NCI-H2107 treated with DMSO at 0.1 percent for 48 hours (cell line): ENCODE measurements around the gene INPPL1.

Experiments used
- DNase-seq: peaks from one replicate; lab custom pipeline; 2025; ENCODE audit not compliant: unreplicated experiment; lab: John Stamatoyannopoulos, UW

Gene INPPL1

DNA sequence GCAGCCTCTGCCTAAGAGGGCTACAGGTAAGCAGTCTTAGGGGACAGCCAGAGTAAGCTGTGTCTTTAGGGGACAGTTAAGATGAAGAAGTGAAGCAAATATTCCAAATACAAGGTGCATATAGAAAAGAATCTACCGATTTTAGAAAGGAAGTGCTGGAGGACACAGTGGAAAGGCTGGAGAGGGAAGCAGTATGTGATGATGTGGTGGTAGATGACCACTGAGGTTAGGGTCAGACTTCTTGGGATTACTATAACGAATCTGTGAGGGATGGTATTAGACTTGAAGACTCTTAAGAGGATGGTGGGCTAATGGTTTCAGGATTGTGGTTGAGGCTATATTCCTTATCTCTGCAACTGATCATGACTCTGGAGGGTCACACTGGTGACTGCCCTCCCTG, 59.4 kb downstream of the INPPL1 start:
- DNase-seq = no peak

DNA sequence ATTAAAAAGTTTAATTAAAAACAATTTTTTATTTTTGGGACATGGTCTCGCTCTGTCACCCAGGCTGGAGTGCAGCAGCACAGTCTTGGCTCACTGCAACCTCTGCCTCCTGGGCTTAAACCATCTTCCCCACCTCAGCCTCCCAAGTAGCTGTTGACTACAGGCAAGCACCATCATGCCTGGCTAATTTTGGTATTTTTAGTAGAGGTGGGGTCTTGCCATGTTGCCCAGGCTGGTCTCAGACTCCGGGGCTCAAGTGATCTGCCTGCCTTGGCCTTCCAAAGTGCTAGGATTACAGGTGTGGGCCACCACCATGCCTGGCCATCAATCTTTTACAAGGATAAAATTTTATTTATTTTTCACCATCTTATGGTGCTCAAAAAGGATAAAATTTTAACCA, 62.7 kb downstream of the INPPL1 start:
- no peak for DNase-seq
